WTC11 (cell line): Measurements from ENCODE around the gene F13A1.

Source experiments
- CREB1 ChIP-seq: sonication (generic); formaldehyde crosslinking; IDR thresholded peaks from 2 replicates; pipeline ENCODE4 v1.8.0; 2023; ENCODE audit warnings: mild to moderate bottlenecking, missing genetic modification reagents
- CTCF ChIP-seq: fragments of 200-600 bp; IDR thresholded peaks from 2 replicates; pipeline ENCODE4 v1.8.0; 2022; ENCODE audit warnings: antibody characterized with exemption
- EMX1 ChIP-seq: fragments of 250-450 bp; sonication (Bioruptor Pico); IDR thresholded peaks from 2 replicates; pipeline ENCODE4 v1.8.0; 2021; ENCODE audit warnings: mild to moderate bottlenecking
- JUN ChIP-seq: sonication (generic); formaldehyde crosslinking; IDR thresholded peaks from 2 replicates; pipeline ENCODE4 v1.8.0; 2023; ENCODE audit warnings: mild to moderate bottlenecking, missing genetic modification reagents
- NR1H2 ChIP-seq: sonication (generic); formaldehyde crosslinking; IDR thresholded peaks from 2 replicates; pipeline ENCODE4 v1.9.0; 2021; ENCODE audit warnings: mild to moderate bottlenecking, moderate library complexity, missing genetic modification reagents
- SMAD4 ChIP-seq: sonication (generic); formaldehyde crosslinking; IDR thresholded peaks from 2 replicates; pipeline ENCODE4 v1.8.0; 2022; ENCODE audit warnings: mild to moderate bottlenecking, missing genetic modification reagents

GRCh38 chr6:6251555-6252280 lies 68.7 kb downstream of the F13A1 start:
- TF ChIP-seq EMX1 (no peak), CTCF (no peak), SMAD4 (CRISPR knock-in tag) (no peak), CREB1 (CRISPR knock-in tag) (no peak), NR1H2 (CRISPR knock-in tag) (no peak), JUN (no peak)
